ENCODE data around the gene MORN3.

DNA sequence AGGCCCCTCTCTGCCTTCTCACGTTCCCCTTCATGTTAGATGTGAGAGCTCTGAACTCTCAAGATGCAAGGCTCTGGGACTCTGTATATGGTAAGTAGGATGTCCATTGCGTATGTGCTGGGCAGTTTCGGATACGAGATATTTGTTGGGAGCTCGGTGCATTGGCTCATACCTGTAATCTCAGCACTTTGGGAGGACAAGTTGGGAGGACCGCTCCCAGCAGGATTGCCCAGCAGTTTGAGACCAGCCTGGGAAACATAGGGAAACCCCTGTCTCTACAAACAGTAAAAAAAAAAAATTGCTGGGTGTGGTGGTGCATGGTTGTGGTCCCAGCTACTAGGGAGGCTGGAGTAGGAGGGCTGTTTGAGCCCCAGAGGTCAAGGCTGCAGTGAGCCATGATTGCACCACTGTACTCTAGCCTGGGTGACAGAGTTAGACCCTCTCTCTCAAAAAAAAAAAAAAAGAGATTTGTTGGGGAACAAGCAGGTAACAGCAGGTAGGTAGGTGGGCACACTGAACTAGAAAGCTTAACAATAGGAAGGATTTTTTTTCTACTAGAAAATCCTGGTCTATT is 46.5 kb upstream of the MORN3 start:
- TF ChIP-seq ZNF764 (CRISPR knock-in tag; IDR thresholded peaks at IDR 0.05; ENCODE audit: low read depth) (no peak), TAF1 (IDR thresholded peaks at IDR 0.05; ENCODE audit: control insufficient read depth, extremely low read depth, insufficient read depth, low read length, severe bottlenecking) (no peak), EZH2 (IDR thresholded peaks at IDR 0.05; ENCODE audit: borderline replicate concordance, low read depth, low read length) (no peak), PTBP1 (IDR thresholded peaks at IDR 0.05; ENCODE audit: low read depth, low read length) (no peak), KHSRP (IDR thresholded peaks at IDR 0.05) (no peak), EP300 (IDR thresholded peaks at IDR 0.05; ENCODE audit: low read length) (no peak), POLR2AphosphoS2 (IDR thresholded peaks at IDR 0.05; ENCODE audit: low read length) (no peak), SIN3A (IDR thresholded peaks at IDR 0.05; ENCODE audit: borderline replicate concordance in 2 of 2, control insufficient read depth in 1 of 2, low read depth in 2 of 2, low read length in 2 of 2) (no peak), SMARCA4 (IDR thresholded peaks at IDR 0.05) (no peak)
- TF ChIP-seq, protein P1, sequence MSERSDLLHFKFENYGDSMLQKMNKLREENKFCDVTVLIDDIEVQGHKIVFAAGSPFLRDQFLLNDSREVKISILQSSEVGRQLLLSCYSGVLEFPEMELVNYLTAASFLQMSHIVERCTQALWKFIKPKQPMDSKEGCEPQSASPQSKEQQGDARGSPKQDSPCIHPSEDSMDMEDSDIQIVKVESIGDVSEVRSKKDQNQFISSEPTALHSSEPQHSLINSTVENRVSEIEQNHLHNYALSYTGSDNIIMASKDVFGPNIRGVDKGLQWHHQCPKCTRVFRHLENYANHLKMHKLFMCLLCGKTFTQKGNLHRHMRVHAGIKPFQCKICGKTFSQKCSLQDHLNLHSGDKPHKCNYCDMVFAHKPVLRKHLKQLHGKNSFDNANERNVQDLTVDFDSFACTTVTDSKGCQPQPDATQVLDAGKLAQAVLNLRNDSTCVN (CRISPR knock-in tag; IDR thresholded peaks at IDR 0.05), result no peak
- TF ChIP-seq, protein P2, sequence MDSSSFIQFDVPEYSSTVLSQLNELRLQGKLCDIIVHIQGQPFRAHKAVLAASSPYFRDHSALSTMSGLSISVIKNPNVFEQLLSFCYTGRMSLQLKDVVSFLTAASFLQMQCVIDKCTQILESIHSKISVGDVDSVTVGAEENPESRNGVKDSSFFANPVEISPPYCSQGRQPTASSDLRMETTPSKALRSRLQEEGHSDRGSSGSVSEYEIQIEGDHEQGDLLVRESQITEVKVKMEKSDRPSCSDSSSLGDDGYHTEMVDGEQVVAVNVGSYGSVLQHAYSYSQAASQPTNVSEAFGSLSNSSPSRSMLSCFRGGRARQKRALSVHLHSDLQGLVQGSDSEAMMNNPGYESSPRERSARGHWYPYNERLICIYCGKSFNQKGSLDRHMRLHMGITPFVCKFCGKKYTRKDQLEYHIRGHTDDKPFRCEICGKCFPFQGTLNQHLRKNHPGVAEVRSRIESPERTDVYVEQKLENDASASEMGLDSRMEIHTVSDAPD (CRISPR knock-in tag; IDR thresholded peaks at IDR 0.05), result no peak
